Measurements from ENCODE around the gene GSTO2. TPM values are rescaled to one million over a fixed set of nuclear protein-coding genes. Genes with fewer than 3 reads are reported as not detected.

GSTO2 gene
- total RNA-seq, 4 donors from 2014 or later, result 0.30 to 1.7 (median 1.0) TPM

DNA sequence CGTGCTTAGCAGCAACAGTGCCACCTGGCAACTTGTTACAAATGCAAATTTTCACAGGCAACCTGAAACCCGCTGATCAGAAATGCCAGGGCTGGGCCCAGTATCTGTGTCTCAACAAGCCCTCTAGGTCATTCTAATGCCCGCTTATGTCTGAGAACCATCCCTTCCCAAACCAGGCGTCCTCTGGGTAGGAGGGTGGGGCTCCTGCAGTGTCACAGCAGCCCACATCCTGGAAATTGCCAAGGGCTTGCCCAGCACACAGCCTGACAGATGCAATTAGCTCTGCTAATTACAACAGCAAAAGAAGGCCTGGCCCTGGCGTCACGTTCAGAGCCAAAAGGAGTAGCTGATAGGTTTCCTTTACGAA is 53.4 kb downstream of the GSTO2 start:
- 61 to 68% methylated on average over 6 to 7 of the region's 7 CpGs for WGBS, 2 donors
- Histone ChIP-seq H3K4me1 (peaks cover 0 to 100% (median 98%) of the 10 kb centered on the region in 4 donors), H3K27ac (peak overlapping the region in 2 of 4 donors; percentile 81 to 97), H3K9me3 (no peaks in the 10 kb centered on the region), H3K4me3 (no peak overlapping the region), H3K36me3 (no peaks in the 10 kb centered on the region), H3K27me3 (no peaks in the 10 kb centered on the region)
- no peak for TF ChIP-seq POLR2A (IDR thresholded peaks at IDR 0.05)
- TF ChIP-seq, protein P1, sequence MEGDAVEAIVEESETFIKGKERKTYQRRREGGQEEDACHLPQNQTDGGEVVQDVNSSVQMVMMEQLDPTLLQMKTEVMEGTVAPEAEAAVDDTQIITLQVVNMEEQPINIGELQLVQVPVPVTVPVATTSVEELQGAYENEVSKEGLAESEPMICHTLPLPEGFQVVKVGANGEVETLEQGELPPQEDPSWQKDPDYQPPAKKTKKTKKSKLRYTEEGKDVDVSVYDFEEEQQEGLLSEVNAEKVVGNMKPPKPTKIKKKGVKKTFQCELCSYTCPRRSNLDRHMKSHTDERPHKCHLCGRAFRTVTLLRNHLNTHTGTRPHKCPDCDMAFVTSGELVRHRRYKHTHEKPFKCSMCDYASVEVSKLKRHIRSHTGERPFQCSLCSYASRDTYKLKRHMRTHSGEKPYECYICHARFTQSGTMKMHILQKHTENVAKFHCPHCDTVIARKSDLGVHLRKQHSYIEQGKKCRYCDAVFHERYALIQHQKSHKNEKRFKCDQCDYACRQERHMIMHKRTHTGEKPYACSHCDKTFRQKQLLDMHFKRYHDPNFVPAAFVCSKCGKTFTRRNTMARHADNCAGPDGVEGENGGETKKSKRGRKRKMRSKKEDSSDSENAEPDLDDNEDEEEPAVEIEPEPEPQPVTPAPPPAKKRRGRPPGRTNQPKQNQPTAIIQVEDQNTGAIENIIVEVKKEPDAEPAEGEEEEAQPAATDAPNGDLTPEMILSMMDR (IDR thresholded peaks at IDR 0.05), result no peak
- TF ChIP-seq EP300 (IDR thresholded peaks at IDR 0.05), result no peak
- peak in 1 of 2 donors; percentile 8 for DNase-seq (ENCODE audit: low spot score in 2 of 2)

DNA sequence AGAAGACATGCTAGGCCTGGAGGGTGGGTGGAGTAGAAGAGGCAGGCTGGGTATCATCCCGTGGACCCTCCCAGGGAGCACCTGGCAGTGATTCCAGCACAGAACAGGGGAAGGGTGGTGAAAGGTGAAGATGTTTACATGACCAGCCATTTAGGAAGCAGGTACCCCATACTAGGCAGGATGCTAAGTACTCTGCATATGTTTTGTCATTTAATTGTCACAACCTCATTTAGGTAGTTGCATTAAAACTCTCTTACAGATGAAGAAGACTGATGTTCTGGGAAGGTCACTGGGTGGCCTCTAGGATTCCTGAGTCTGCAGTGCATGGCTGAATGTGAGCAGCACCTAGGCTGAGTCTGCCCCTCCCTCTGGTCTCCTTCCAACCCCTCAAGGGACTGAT is 54.1 kb downstream of the GSTO2 start:
- H3K27me3 ChIP-seq, result no peaks in the 10 kb centered on the region
- WGBS, 2 donors, result 73 to 91% methylated on average over 1 of the region's 1 CpG
- H3K9me3 ChIP-seq, result no peaks in the 10 kb centered on the region
- H3K36me3 ChIP-seq, result no peaks in the 10 kb centered on the region
- peak in 1 of 2 donors; percentile 4 for DNase-seq (ENCODE audit: low spot score in 2 of 2)
- H3K4me3 ChIP-seq, result no peak overlapping the region
- H3K27ac ChIP-seq, result peak overlapping the region in 3 of 4 donors; percentile 79 to 98 (median 97)
- no peak for TF ChIP-seq POLR2A (IDR thresholded peaks at IDR 0.05)
- TF ChIP-seq EP300 (IDR thresholded peaks at IDR 0.05), result no peak
- TF ChIP-seq, protein P1 (IDR thresholded peaks at IDR 0.05), result no peak
- peaks cover 0 to 100% (median 99%) of the 10 kb centered on the region in 4 donors for H3K4me1 ChIP-seq

DNA sequence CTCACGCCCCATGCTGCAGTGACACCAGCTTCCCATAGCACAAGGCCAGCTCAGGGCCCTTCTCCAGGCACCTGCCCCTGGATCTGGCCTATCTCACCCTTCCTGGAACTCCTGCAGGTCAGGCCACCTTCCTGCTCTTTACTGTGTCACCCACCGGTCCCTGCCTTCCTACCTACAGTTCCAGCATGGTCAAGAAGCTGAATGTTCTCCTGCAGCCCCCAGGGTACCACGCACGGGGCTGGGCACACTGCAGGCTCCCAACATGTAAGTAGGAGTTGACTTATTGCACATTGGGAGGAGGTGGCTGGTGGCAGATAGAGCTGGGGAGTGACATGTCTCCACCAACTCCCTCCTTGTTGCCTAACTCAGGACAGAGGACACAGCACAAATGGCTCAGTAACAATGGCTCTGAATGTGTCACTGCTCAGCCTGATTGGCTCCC is 54.8 kb downstream of the GSTO2 start:
- DNase-seq (ENCODE audit: low spot score in 2 of 2), result peak in 1 of 2 donors; percentile 9
- TF ChIP-seq, protein P1 (IDR thresholded peaks at IDR 0.05), result no peak
- no peak for TF ChIP-seq EP300 (IDR thresholded peaks at IDR 0.05)
- no peak for TF ChIP-seq POLR2A (IDR thresholded peaks at IDR 0.05)
- H3K4me3 ChIP-seq, result no peak overlapping the region
- H3K4me1 ChIP-seq, result peaks cover 0 to 100% (median 100%) of the 10 kb centered on the region in 4 donors
- peak overlapping the region in 3 of 4 donors; percentile 79 to 98 (median 97) for H3K27ac ChIP-seq
- H3K27me3 ChIP-seq, result no peaks in the 10 kb centered on the region
- no peaks in the 10 kb centered on the region for H3K9me3 ChIP-seq
- 79 to 96% methylated on average over 2 to 4 of the region's 4 CpGs for WGBS, 2 donors
- no peaks in the 10 kb centered on the region for H3K36me3 ChIP-seq

DNA sequence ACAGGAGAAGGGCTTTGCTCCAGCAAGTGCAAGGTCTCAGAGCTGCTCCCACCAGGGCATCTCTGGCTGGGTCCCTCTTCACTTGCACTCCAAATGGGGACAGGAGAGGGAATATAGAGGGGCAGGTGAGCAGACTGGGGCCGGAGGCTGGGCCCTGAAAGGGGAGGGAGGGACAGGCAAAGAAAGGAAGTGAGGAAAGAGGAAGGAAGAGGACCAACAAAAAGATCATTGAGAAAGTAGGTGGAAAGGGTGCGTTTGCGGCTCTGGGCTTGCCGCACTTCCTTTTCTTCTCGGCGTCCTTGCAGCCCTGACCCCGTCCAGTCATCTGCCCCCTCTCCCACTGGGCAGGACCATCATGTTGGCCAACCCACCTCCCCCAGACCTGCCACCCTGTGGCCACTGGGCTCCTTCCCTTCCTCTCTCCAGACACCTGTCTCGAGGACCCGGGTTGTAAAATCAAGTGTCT is 55.3 kb downstream of the GSTO2 start:
- Histone ChIP-seq H3K27me3 (no peaks in the 10 kb centered on the region), H3K9me3 (no peaks in the 10 kb centered on the region), H3K36me3 (no peaks in the 10 kb centered on the region), H3K4me3 (no peak overlapping the region), H3K4me1 (peaks cover 0 to 100% (median 100%) of the 10 kb centered on the region in 4 donors), H3K27ac (peak overlapping the region in 3 of 4 donors; percentile 79 to 98 (median 97))
- TF ChIP-seq POLR2A (IDR thresholded peaks at IDR 0.05), result no peak
- peak in 1 of 2 donors; percentile 60 for TF ChIP-seq EP300 (IDR thresholded peaks at IDR 0.05)
- TF ChIP-seq, protein P1 (IDR thresholded peaks at IDR 0.05), result no peak
- WGBS, 2 donors, result 70 to 78% methylated on average over 9 of the region's 9 CpGs
- peak in 1 of 2 donors; percentile 10 for DNase-seq (ENCODE audit: low spot score in 2 of 2)

DNA sequence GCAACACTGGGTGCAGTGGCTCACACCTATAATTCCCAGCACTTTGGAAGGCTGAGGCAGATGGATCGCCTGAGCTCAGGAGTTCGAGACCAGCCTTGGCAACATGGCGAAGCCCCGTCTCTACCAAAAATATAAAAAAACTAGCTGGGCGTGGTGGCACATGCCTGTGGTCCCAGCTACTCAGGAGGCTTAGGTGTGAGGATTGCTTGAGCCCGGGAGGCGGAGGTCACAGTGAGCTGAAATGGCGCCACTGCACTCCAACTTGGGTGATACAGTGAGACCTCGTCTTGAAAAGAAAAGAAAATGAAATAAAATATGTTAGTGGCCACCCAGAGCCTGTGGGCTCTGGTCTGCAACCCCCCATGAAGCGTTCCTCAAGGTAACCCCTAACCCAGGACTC is 55.9 kb downstream of the GSTO2 start:
- DNase-seq (ENCODE audit: low spot score in 2 of 2), result peak in 1 of 2 donors; percentile 2

More for the DNA sequence above, 55.9 kb downstream of the GSTO2 start:
- no peak overlapping the region for H3K4me3 ChIP-seq
- 91 to 94% methylated on average over 10 of the region's 10 CpGs for WGBS, 2 donors
- no peaks in the 10 kb centered on the region for H3K9me3 ChIP-seq
- H3K4me1 ChIP-seq, result peaks cover 0 to 100% (median 100%) of the 10 kb centered on the region in 4 donors
- H3K27me3 ChIP-seq, result no peaks in the 10 kb centered on the region
- H3K36me3 ChIP-seq, result no peaks in the 10 kb centered on the region
- TF ChIP-seq, protein P1 (IDR thresholded peaks at IDR 0.05), result no peak
- TF ChIP-seq POLR2A (IDR thresholded peaks at IDR 0.05) (no peak), EP300 (IDR thresholded peaks at IDR 0.05) (no peak)
- H3K27ac ChIP-seq, result peak overlapping the region; percentile 77 to 98 (median 88)
